GM18951 (cell line): ENCODE measurements around the gene NCOA3.
"Not testable (repeated sequence)": the region's sequence is repeated elsewhere in the genome, so short reads cannot be mapped to it uniquely, and the experiment has no call there.

Experiments used
- POLR2A ChIP-seq: IDR thresholded peaks from 4 replicates; pipeline ENCODE4 v1.6.1; 2011; ENCODE audit warnings: mild to moderate bottlenecking; ENCODE audit not compliant: insufficient read length, insufficient read depth; ENCODE audit errors: extremely low read depth
- in situ Hi-C: fragments of 300-500 bp; cut with MboI; formaldehyde crosslinking; loops from one replicate; pipeline ENCODE4 v1.12.0; 2022; ENCODE audit warnings: low sequenced_read_pairs, mixed read lengths, inconsistent platforms; ENCODE audit not compliant: unreplicated experiment

NCOA3 gene

GRCh38 chr20:47501482-47502270 is at the start of gene NCOA3:
TSS of gene NCOA3 (plus strand) at chr20:47501887. CDS start at chr20:47622248, 120,361 bp downstream.
- TF ChIP-seq POLR2A, result peak; percentile 98
- in situ Hi-C loops, result no loop called here

GRCh38 chr20:47452736-47453161 is 48.9 kb upstream of the NCOA3 start:
- in situ Hi-C loops, result no loop called here
- no peak for TF ChIP-seq POLR2A

- no peak for TF ChIP-seq POLR2A
- in situ Hi-C loops, result no loop called here
Observed at GRCh38 chr20:47453167-47453782, 48.4 kb upstream of the NCOA3 start.

GRCh38 chr20:47454298-47455132 is 47.2 kb upstream of the NCOA3 start:
- TF ChIP-seq POLR2A, result no peak

GRCh38 chr20:47455133-47456040 is 46.3 kb upstream of the NCOA3 start:
- no peak for TF ChIP-seq POLR2A
- in situ Hi-C loops, result no loop called here

More at GRCh38 chr20:47454298-47455132, 47.2 kb upstream of the NCOA3 start:
- in situ Hi-C loops, result no loop called here

GRCh38 chr20:47456041-47456537 is 45.6 kb upstream of the NCOA3 start:
- TF ChIP-seq POLR2A, result no peak
- in situ Hi-C loops, result no loop called here

- no peak for TF ChIP-seq POLR2A
- in situ Hi-C loops, result no loop called here
Observed at GRCh38 chr20:47456952-47457724, 44.5 kb upstream of the NCOA3 start.

GRCh38 chr20:47458280-47459050 is 43.2 kb upstream of the NCOA3 start:
- in situ Hi-C loops, result not testable (repeated sequence)

- in situ Hi-C loops, result no loop called here
- no peak for TF ChIP-seq POLR2A
Observed at GRCh38 chr20:47459344-47460073, 42.2 kb upstream of the NCOA3 start.

- in situ Hi-C loops, result not testable (repeated sequence)
Observed at GRCh38 chr20:47460761-47461112, 41.0 kb upstream of the NCOA3 start.

GRCh38 chr20:47461120-47461685 is 40.5 kb upstream of the NCOA3 start:
- TF ChIP-seq POLR2A, result no peak
- in situ Hi-C loops, result no loop called here

- in situ Hi-C loops, result not testable (repeated sequence)
Observed at GRCh38 chr20:47461906-47462305, 39.8 kb upstream of the NCOA3 start.
